NCI-H1092 treated with DMSO at 0.1 percent for 48 hours (cell line): ENCODE measurements around the gene MARCHF9.

ENCODE experiments used
- DNase-seq: peaks from one replicate; lab custom pipeline; 2025; lab: John Stamatoyannopoulos, UW

MARCHF9 gene

GRCh38 chr12:57737467-57738460 lies 17.1 kb upstream of the MARCHF9 start:
- DNase-seq = no peak

GRCh38 chr12:57738661-57739237 lies 16.2 kb upstream of the MARCHF9 start, which contains the start of gene AGAP2:
Gene AGAP2, minus strand, starts transcription at chr12:57738742. Its CDS starts 496 bp downstream, at chr12:57738246.
- DNase-seq = peak; percentile 9

- no peak for DNase-seq
Observed at GRCh38 chr12:57739387-57739786, 15.5 kb upstream of the MARCHF9 start.

GRCh38 chr12:57739914-57740538 lies 14.9 kb upstream of the MARCHF9 start:
- no peak for DNase-seq

- no peak for DNase-seq
Observed at GRCh38 chr12:57740656-57741412, 14.1 kb upstream of the MARCHF9 start.

GRCh38 chr12:57741413-57741789 lies 13.5 kb upstream of the MARCHF9 start:
- no peak for DNase-seq

GRCh38 chr12:57741844-57742738 lies 12.8 kb upstream of the MARCHF9 start:
- DNase-seq = no peak

GRCh38 chr12:57743769-57744168 lies 11.1 kb upstream of the MARCHF9 start:
- DNase-seq = no peak

GRCh38 chr12:57744194-57744776 lies 10.6 kb upstream of the MARCHF9 start:
- DNase-seq = no peak

- DNase-seq = peak; percentile 90
Observed at GRCh38 chr12:57744777-57745484, 10.0 kb upstream of the MARCHF9 start, which contains the start of gene TSPAN31. Gene TSPAN31, plus strand, starts transcription at chr12:57745039. Its CDS starts 116 bp downstream, at chr12:57745155.

GRCh38 chr12:57745485-57745881 lies 9.4 kb upstream of the MARCHF9 start:
- no peak for DNase-seq

- no peak for DNase-seq
Observed at GRCh38 chr12:57746025-57746424, 8.9 kb upstream of the MARCHF9 start.

GRCh38 chr12:57749061-57749460 lies 5.8 kb upstream of the MARCHF9 start:
- DNase-seq = no peak

GRCh38 chr12:57750561-57751431 lies 4.1 kb upstream of the MARCHF9 start:
- DNase-seq = no peak

GRCh38 chr12:57751432-57751787 lies 3.5 kb upstream of the MARCHF9 start:
- DNase-seq = no peak

- peak; percentile 97 for DNase-seq
Observed at GRCh38 chr12:57751788-57752667, 2.9 kb upstream of the MARCHF9 start, which contains the start of gene CDK4. Gene CDK4, minus strand, starts transcription at chr12:57752310. Its CDS starts 593 bp downstream, at chr12:57751717.

- no peak for DNase-seq
Observed at GRCh38 chr12:57752668-57753000, 2.3 kb upstream of the MARCHF9 start.
